Measurements from ENCODE around the gene ABLIM1. TPM values are rescaled to one million over a fixed set of nuclear protein-coding genes. Genes with fewer than 3 reads are reported as not detected.
A peak's percentile ranks its signal among the peaks of the same experiment; 100 is the strongest.

Gene ABLIM1
- total RNA-seq, 4 donors from 2014 or later: 75.2 to 172 (median 110) TPM

- peak overlapping the region; percentile 25 to 84 (median 64) for H3K27ac ChIP-seq
- no peak overlapping the region for H3K4me3 ChIP-seq
- no peaks in the 10 kb centered on the region for H3K36me3 ChIP-seq
- peak; percentile 58 for TF ChIP-seq POLR2AphosphoS5 (IDR thresholded peaks at IDR 0.05)
- TF ChIP-seq, protein P1, sequence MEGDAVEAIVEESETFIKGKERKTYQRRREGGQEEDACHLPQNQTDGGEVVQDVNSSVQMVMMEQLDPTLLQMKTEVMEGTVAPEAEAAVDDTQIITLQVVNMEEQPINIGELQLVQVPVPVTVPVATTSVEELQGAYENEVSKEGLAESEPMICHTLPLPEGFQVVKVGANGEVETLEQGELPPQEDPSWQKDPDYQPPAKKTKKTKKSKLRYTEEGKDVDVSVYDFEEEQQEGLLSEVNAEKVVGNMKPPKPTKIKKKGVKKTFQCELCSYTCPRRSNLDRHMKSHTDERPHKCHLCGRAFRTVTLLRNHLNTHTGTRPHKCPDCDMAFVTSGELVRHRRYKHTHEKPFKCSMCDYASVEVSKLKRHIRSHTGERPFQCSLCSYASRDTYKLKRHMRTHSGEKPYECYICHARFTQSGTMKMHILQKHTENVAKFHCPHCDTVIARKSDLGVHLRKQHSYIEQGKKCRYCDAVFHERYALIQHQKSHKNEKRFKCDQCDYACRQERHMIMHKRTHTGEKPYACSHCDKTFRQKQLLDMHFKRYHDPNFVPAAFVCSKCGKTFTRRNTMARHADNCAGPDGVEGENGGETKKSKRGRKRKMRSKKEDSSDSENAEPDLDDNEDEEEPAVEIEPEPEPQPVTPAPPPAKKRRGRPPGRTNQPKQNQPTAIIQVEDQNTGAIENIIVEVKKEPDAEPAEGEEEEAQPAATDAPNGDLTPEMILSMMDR (IDR thresholded peaks at IDR 0.05): no peak
- no peaks in the 10 kb centered on the region for H3K9me3 ChIP-seq
- peaks cover 0 to 95% (median 6%) of the 10 kb centered on the region in 3 donors for H3K4me1 ChIP-seq
- 7 to 20% methylated on average over 3 to 4 of the region's 4 CpGs for WGBS, 2 donors (ENCODE audit: low coverage in 1 of 2)
- no peaks in the 10 kb centered on the region for H3K27me3 ChIP-seq
- ATAC-seq: peak; percentile 60
These were observed 137.6 kb downstream of the ABLIM1 start for GRCh38 chr10:114520453-114520852.

GRCh38 chr10:114519756-114520293 is 138.2 kb downstream of the ABLIM1 start:
- Histone ChIP-seq H3K36me3 (no peaks in the 10 kb centered on the region), H3K9me3 (no peaks in the 10 kb centered on the region), H3K27me3 (no peaks in the 10 kb centered on the region), H3K4me1 (peaks cover 0 to 95% (median 6%) of the 10 kb centered on the region in 3 donors), H3K27ac (peak overlapping the region in 3 of 4 donors; percentile 59 to 84 (median 69)), H3K4me3 (no peak overlapping the region)
- TF ChIP-seq EP300 (IDR thresholded peaks at IDR 0.05) (no peak), POLR2A (IDR thresholded peaks at IDR 0.05) (no peak)
- no peak for ATAC-seq
- WGBS, 2 donors (ENCODE audit: low coverage in 1 of 2): 40% methylated on average over 1 of the region's 2 CpGs; no CpG with 5 or more reads in 1 of the 2 donors

DNA sequence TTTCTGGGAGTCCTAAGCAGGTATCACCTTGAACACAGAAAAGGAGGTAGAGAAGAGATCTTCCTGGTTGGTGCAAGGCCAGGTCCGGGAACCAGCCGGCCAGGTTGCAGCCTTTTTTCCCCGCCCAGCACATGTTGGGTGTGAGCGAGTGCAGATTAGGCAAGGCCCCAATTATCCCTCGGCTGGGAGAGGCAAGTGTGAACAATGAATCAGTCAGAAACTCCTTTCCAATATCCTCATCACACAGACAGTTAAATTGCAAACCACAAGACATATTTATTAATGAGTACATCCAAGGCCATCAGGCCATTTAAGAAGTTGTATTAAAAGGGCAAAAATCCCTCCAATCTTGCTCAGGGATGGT is 138.8 kb downstream of the ABLIM1 start:
- Histone ChIP-seq H3K4me3 (no peak overlapping the region), H3K4me1 (peaks cover 0 to 93% (median 6%) of the 10 kb centered on the region in 3 donors)

GRCh38 chr10:114518401-114519305 is 139.4 kb downstream of the ABLIM1 start:
- Histone ChIP-seq H3K27me3 (no peaks in the 10 kb centered on the region), H3K36me3 (no peaks in the 10 kb centered on the region), H3K27ac (peak overlapping the region in 3 of 4 donors; percentile 59 to 84 (median 69)), H3K4me3 (no peak overlapping the region), H3K9me3 (no peaks in the 10 kb centered on the region), H3K4me1 (peaks cover 0 to 93% (median 6%) of the 10 kb centered on the region in 3 donors)
- no peak for ATAC-seq
- WGBS, 2 donors (ENCODE audit: low coverage in 1 of 2): 77 to 83% methylated on average over 3 to 4 of the region's 4 CpGs
- no peak for TF ChIP-seq POLR2A (IDR thresholded peaks at IDR 0.05)
- TF ChIP-seq, protein P1 (IDR thresholded peaks at IDR 0.05): no peak
- TF ChIP-seq POLR2AphosphoS5 (IDR thresholded peaks at IDR 0.05): no peak
- TF ChIP-seq EP300 (IDR thresholded peaks at IDR 0.05): no peak

More for the DNA sequence above, 138.8 kb downstream of the ABLIM1 start:
- Histone ChIP-seq H3K36me3 (no peaks in the 10 kb centered on the region), H3K9me3 (no peaks in the 10 kb centered on the region), H3K27me3 (no peaks in the 10 kb centered on the region), H3K27ac (peak overlapping the region in 3 of 4 donors; percentile 59 to 84 (median 69))
- ATAC-seq: peak; percentile 32
- TF ChIP-seq, protein P1 (IDR thresholded peaks at IDR 0.05): no peak
- TF ChIP-seq EP300 (IDR thresholded peaks at IDR 0.05): no peak
- no peak for TF ChIP-seq POLR2AphosphoS5 (IDR thresholded peaks at IDR 0.05)
- TF ChIP-seq POLR2A (IDR thresholded peaks at IDR 0.05): no peak
- WGBS, 2 donors (ENCODE audit: low coverage in 1 of 2): 54% methylated on average over 4 of the region's 5 CpGs; no CpG with 5 or more reads in 1 of the 2 donors

DNA sequence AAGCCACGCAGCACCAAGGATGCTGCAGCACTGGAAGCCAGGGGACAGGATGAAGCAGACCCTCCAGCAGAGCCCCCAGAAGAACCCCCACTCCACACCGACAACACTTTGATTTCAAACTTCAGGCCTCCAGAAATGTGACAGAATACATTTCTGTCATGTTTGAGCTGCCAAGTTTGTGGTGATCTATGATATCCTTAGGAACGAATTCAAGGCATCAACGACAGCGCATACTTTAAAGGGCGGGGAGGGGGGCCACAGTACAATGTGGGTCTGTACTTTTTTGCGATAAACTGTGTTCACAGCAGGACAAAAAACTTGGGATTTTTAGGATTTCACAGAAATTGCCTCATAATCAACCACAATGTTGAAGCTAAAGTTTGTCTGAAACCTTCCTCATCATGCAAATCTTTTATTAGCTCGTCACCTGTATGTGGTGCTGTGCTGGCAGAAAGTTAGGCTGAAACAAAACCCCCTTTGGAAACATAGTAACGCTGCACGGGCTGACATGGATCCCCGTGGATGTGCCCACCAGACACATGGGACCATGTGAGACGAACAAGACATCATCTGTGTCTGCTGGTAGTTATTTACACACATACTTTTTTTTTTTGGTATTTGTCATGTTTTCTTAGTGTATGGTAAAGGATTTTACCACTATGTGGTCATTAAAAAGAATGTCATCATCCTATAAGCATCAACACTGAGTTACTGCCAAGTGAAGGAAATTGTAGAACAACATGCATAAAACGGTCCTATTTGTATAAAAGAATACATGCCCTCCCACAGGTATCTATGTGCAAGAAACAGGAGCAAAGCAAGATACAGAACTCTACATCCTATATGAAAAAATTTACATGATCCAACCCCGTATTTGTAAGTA is 140.5 kb downstream of the ABLIM1 start:
- TF ChIP-seq EP300 (IDR thresholded peaks at IDR 0.05): no peak
- TF ChIP-seq, protein P1 (IDR thresholded peaks at IDR 0.05): no peak
- H3K36me3 ChIP-seq: no peaks in the 10 kb centered on the region
- H3K9me3 ChIP-seq: no peaks in the 10 kb centered on the region
- H3K27me3 ChIP-seq: no peaks in the 10 kb centered on the region
- peak overlapping the region in 2 of 4 donors; percentile 19 to 41 for H3K27ac ChIP-seq
- no peak overlapping the region for H3K4me3 ChIP-seq
- 83 to 84% methylated on average over 7 to 11 of the region's 14 CpGs for WGBS, 2 donors (ENCODE audit: low coverage in 1 of 2)
- ATAC-seq: no peak
- peaks cover 0 to 90% (median 6%) of the 10 kb centered on the region in 3 donors for H3K4me1 ChIP-seq
